Muscle layer of colon (tissue), 2 donors: ENCODE results near the gene FIBIN.
A peak's percentile ranks its signal among the peaks of the same experiment; 100 is the strongest.
"Not testable (repeated sequence)": the region's sequence is repeated elsewhere in the genome, so short reads cannot be mapped to it uniquely, and the experiment has no call there.

Experiments
- H3K27ac ChIP-seq: one replicate; pipeline ENCODE4 v1.7.0; 2013; ENCODE audit warnings: low read depth, mild to moderate bottlenecking, low read length, moderate library complexity
- H3K27me3 ChIP-seq, 2 donors: one replicate each; pipeline ENCODE4 v1.7.0; 2013; ENCODE audit warnings: low read length in 2 of 2, mild to moderate bottlenecking in 2 of 2; ENCODE audit not compliant: insufficient read depth in 2 of 2, control insufficient read depth in 1 of 2
- H3K36me3 ChIP-seq: one replicate; pipeline ENCODE4 v1.7.0; 2013; ENCODE audit warnings: mild to moderate bottlenecking, low read length; ENCODE audit not compliant: insufficient read depth
- H3K4me1 ChIP-seq: one replicate; pipeline ENCODE4 v1.7.0; 2013; ENCODE audit warnings: mild to moderate bottlenecking, low read length; ENCODE audit not compliant: insufficient read depth
- H3K4me3 ChIP-seq, 2 donors: one replicate each; pipeline ENCODE4 v1.7.0; 2013; ENCODE audit warnings: low read length in 2 of 2, low read depth in 1 of 2, mild to moderate bottlenecking in 1 of 2, moderate library complexity in 1 of 2
- H3K9ac ChIP-seq: one replicate; pipeline ENCODE4 v1.7.0; 2013; ENCODE audit warnings: low read length
- H3K9me3 ChIP-seq: one replicate; pipeline ENCODE4 v1.7.0; 2013; ENCODE audit warnings: mild to moderate bottlenecking, low read length
- donor health status: abdominal sarcoma.
- donor health status: Adenocarcinoma of cecum.

FIBIN gene

GRCh38 chr11:26983645-26984044 is 10.3 kb upstream of the FIBIN start:
- H3K4me1 ChIP-seq, result no peaks in the 10 kb centered on the region

GRCh38 chr11:26985470-26985869 is 8.4 kb upstream of the FIBIN start:
- Histone ChIP-seq H3K4me1 (no peaks in the 10 kb centered on the region), H3K9me3 (no peaks in the 10 kb centered on the region), H3K36me3 (no peaks in the 10 kb centered on the region), H3K27me3 (no peaks in the 10 kb centered on the region), H3K9ac (no peak overlapping the region), H3K27ac (no peak overlapping the region), H3K4me3 (no peak overlapping the region)

More at GRCh38 chr11:26983645-26984044, 10.3 kb upstream of the FIBIN start:
- H3K4me3 ChIP-seq, result no peak overlapping the region
- no peak overlapping the region for H3K9ac ChIP-seq
- H3K9me3 ChIP-seq, result no peaks in the 10 kb centered on the region
- no peak overlapping the region for H3K27ac ChIP-seq
- H3K27me3 ChIP-seq, result no peaks in the 10 kb centered on the region
- H3K36me3 ChIP-seq, result no peaks in the 10 kb centered on the region

GRCh38 chr11:26985943-26986342 is 8.0 kb upstream of the FIBIN start:
- no peaks in the 10 kb centered on the region for H3K27me3 ChIP-seq
- no peak overlapping the region for H3K9ac ChIP-seq
- no peak overlapping the region for H3K27ac ChIP-seq
- H3K4me1 ChIP-seq, result no peaks in the 10 kb centered on the region
- H3K9me3 ChIP-seq, result no peaks in the 10 kb centered on the region
- H3K4me3 ChIP-seq, result no peak overlapping the region
- no peaks in the 10 kb centered on the region for H3K36me3 ChIP-seq

GRCh38 chr11:26987272-26987671 is 6.6 kb upstream of the FIBIN start:
- Histone ChIP-seq H3K27me3 (no peaks in the 10 kb centered on the region), H3K9ac (no peak overlapping the region), H3K36me3 (no peaks in the 10 kb centered on the region), H3K27ac (no peak overlapping the region), H3K4me1 (no peaks in the 10 kb centered on the region), H3K4me3 (no peak overlapping the region), H3K9me3 (no peaks in the 10 kb centered on the region)

GRCh38 chr11:26987731-26988130 is 6.2 kb upstream of the FIBIN start:
- no peaks in the 10 kb centered on the region for H3K36me3 ChIP-seq
- H3K4me3 ChIP-seq, result no peak overlapping the region
- H3K27me3 ChIP-seq, result no peaks in the 10 kb centered on the region
- H3K4me1 ChIP-seq, result no peaks in the 10 kb centered on the region
- H3K27ac ChIP-seq, result no peak overlapping the region
- no peak overlapping the region for H3K9ac ChIP-seq
- no peaks in the 10 kb centered on the region for H3K9me3 ChIP-seq

GRCh38 chr11:26992031-26992541 is 1.8 kb upstream of the FIBIN start:
- Histone ChIP-seq H3K27ac (peak overlapping the region; percentile 17), H3K4me3 (no peak overlapping the region), H3K36me3 (no peaks in the 10 kb centered on the region), H3K9me3 (no peaks in the 10 kb centered on the region), H3K27me3 (no peaks in the 10 kb centered on the region), H3K9ac (no peak overlapping the region), H3K4me1 (peaks cover 6% of the 10 kb centered on the region)

GRCh38 chr11:26994631-26995095 is 751 bp downstream of the FIBIN start:
- no peaks in the 10 kb centered on the region for H3K36me3 ChIP-seq
- H3K9me3 ChIP-seq, result no peaks in the 10 kb centered on the region
- peaks cover 16% of the 10 kb centered on the region for H3K4me1 ChIP-seq
- H3K27me3 ChIP-seq, result no peaks in the 10 kb centered on the region
- peak overlapping the region; percentile 58 for H3K9ac ChIP-seq
- peak overlapping the region; percentile 67 to 81 for H3K4me3 ChIP-seq
- H3K27ac ChIP-seq, result peak overlapping the region; percentile 76

- no peaks in the 10 kb centered on the region for H3K36me3 ChIP-seq
- peaks cover 18% of the 10 kb centered on the region for H3K4me1 ChIP-seq
- H3K9ac ChIP-seq, result peak overlapping the region; percentile 58
- peak overlapping the region; percentile 76 for H3K27ac ChIP-seq
- H3K27me3 ChIP-seq, result no peaks in the 10 kb centered on the region
- peak overlapping the region; percentile 0 to 67 for H3K4me3 ChIP-seq
- no peaks in the 10 kb centered on the region for H3K9me3 ChIP-seq
Measured at GRCh38 chr11:26995701-26996460, 2.0 kb downstream of the FIBIN start.

- H3K27me3 ChIP-seq, result no peaks in the 10 kb centered on the region
- peak overlapping the region in 1 of 2 donors; percentile 67 for H3K4me3 ChIP-seq
- no peaks in the 10 kb centered on the region for H3K36me3 ChIP-seq
- H3K4me1 ChIP-seq, result peaks cover 31% of the 10 kb centered on the region
- H3K9ac ChIP-seq, result no peak overlapping the region
- H3K9me3 ChIP-seq, result no peaks in the 10 kb centered on the region
- H3K27ac ChIP-seq, result peak overlapping the region; percentile 27
Measured at GRCh38 chr11:26997378-26997777, 3.5 kb downstream of the FIBIN start.

- H3K27ac ChIP-seq, H3K9me3 ChIP-seq, H3K4me3 ChIP-seq, H3K36me3 ChIP-seq, H3K27me3 ChIP-seq, H3K9ac ChIP-seq: not testable (repeated sequence)
- peaks cover 34% of the 10 kb centered on the region for H3K4me1 ChIP-seq
Measured at GRCh38 chr11:27001136-27001730, 7.3 kb downstream of the FIBIN start.

- H3K27me3 ChIP-seq, result no peaks in the 10 kb centered on the region
- no peak overlapping the region for H3K9ac ChIP-seq
- no peak overlapping the region for H3K4me3 ChIP-seq
- H3K36me3 ChIP-seq, result no peaks in the 10 kb centered on the region
- H3K27ac ChIP-seq, result no peak overlapping the region
- H3K9me3 ChIP-seq, result no peaks in the 10 kb centered on the region
- peaks cover 28% of the 10 kb centered on the region for H3K4me1 ChIP-seq
Measured at GRCh38 chr11:27002431-27002830, 8.5 kb downstream of the FIBIN start.
